ENCODE measurements around the gene LINC01488.

The LINC01488 gene

GRCh38 chr11:69479591-69480271, 1.7 kb upstream of the LINC01488 start:
- no peak for DNase-seq (ENCODE audit: low read depth)

GRCh38 chr11:69480547-69481392, 693 bp upstream of the LINC01488 start:
- DNase-seq (ENCODE audit: low read depth) = no peak

- DNase-seq (ENCODE audit: low read depth) = no peak
Observed at GRCh38 chr11:69482322-69482721, 859 bp downstream of the LINC01488 start.

GRCh38 chr11:69483170-69483569, 1.7 kb downstream of the LINC01488 start:
- no peak for DNase-seq (ENCODE audit: low read depth)

- DNase-seq (ENCODE audit: low read depth) = no peak
Observed at GRCh38 chr11:69483691-69484426, 2.4 kb downstream of the LINC01488 start.

GRCh38 chr11:69484427-69485259, 3.2 kb downstream of the LINC01488 start:
- no peak for DNase-seq (ENCODE audit: low read depth)

GRCh38 chr11:69485337-69486041, 4.0 kb downstream of the LINC01488 start:
- DNase-seq (ENCODE audit: low read depth) = no peak

GRCh38 chr11:69486056-69486772, 4.8 kb downstream of the LINC01488 start:
- no peak for DNase-seq (ENCODE audit: low read depth)

- DNase-seq (ENCODE audit: low read depth) = no peak
Observed at GRCh38 chr11:69486773-69487291, 5.4 kb downstream of the LINC01488 start.

- DNase-seq (ENCODE audit: low read depth) = no peak
Observed at GRCh38 chr11:69487391-69487790, 5.9 kb downstream of the LINC01488 start.

GRCh38 chr11:69487849-69488542, 6.5 kb downstream of the LINC01488 start:
- DNase-seq (ENCODE audit: low read depth) = no peak

GRCh38 chr11:69488543-69488940, 7.1 kb downstream of the LINC01488 start:
- no peak for DNase-seq (ENCODE audit: low read depth)

GRCh38 chr11:69489031-69489745, 7.7 kb downstream of the LINC01488 start:
- no peak for DNase-seq (ENCODE audit: low read depth)

GRCh38 chr11:69489746-69490365, 8.4 kb downstream of the LINC01488 start:
- DNase-seq (ENCODE audit: low read depth) = no peak

- DNase-seq (ENCODE audit: low read depth) = no peak
Observed at GRCh38 chr11:69490516-69490915, 9.1 kb downstream of the LINC01488 start.

GRCh38 chr11:69491071-69492031, 9.9 kb downstream of the LINC01488 start:
- DNase-seq (ENCODE audit: low read depth) = no peak
